KMS-11 (cell line): ENCODE measurements around the gene ZNF649.

Source experiments
- H2AFZ ChIP-seq: fragments of 200-600 bp; sonication (generic); 2 replicates; pipeline ENCODE4 v1.6.1; 2016; ENCODE audit warnings: antibody characterized with exemption, mixed run types, low read depth
- H3K27ac ChIP-seq: fragments of 200-600 bp; sonication (generic); 2 replicates; pipeline ENCODE4 v1.6.1; 2016; ENCODE audit warnings: mild to moderate bottlenecking, mixed run types
- H3K27me3 ChIP-seq: fragments of 200-600 bp; sonication (generic); 2 replicates; pipeline ENCODE4 v1.6.1; 2017; ENCODE audit warnings: mild to moderate bottlenecking, low read depth, mixed run types, moderate library complexity; ENCODE audit not compliant: insufficient read depth
- H3K36me3 ChIP-seq: fragments of 200-600 bp; sonication (generic); 2 replicates; pipeline ENCODE4 v1.6.1; 2017; ENCODE audit warnings: mild to moderate bottlenecking, mixed run types; ENCODE audit not compliant: insufficient read depth
- H3K4me1 ChIP-seq: fragments of 200-600 bp; sonication (generic); 2 replicates; pipeline ENCODE4 v1.6.1; 2016; ENCODE audit warnings: mild to moderate bottlenecking, low read depth, mixed run types; ENCODE audit not compliant: poor library complexity, severe bottlenecking
- H3K4me2 ChIP-seq: fragments of 200-600 bp; sonication (generic); 2 replicates; pipeline ENCODE4 v1.7.0; 2016; ENCODE audit warnings: mild to moderate bottlenecking, mixed run types
- H3K4me3 ChIP-seq: fragments of 200-600 bp; sonication (generic); IDR thresholded peaks from 2 replicates; pipeline ENCODE4 v1.6.1; 2017; ENCODE audit warnings: low read depth, low read length, mixed read lengths; ENCODE audit not compliant: insufficient read depth
- H3K79me2 ChIP-seq: fragments of 200-600 bp; sonication (generic); 2 replicates; pipeline ENCODE4 v1.6.1; 2016; ENCODE audit warnings: low read depth, mixed run types; ENCODE audit not compliant: insufficient read depth
- H3K9ac ChIP-seq: fragments of 200-600 bp; sonication (generic); 2 replicates; pipeline ENCODE4 v1.6.1; 2016; ENCODE audit warnings: mild to moderate bottlenecking, mixed run types
- H4K20me1 ChIP-seq: fragments of 200-600 bp; sonication (generic); 2 replicates; pipeline ENCODE4 v1.6.1; 2016; ENCODE audit warnings: mild to moderate bottlenecking, mixed run types; ENCODE audit not compliant: insufficient read depth
- TF ChIP-seq, protein P1 (sequence below): fragments of 200-600 bp; sonication (generic); conservative IDR thresholded peaks from 2 replicates; pipeline ENCODE4 v1.6.1; 2017; ENCODE audit warnings: low read depth, mild to moderate bottlenecking, antibody characterized with exemption, low read length, moderate library complexity, mixed read lengths

ZNF649 gene

GRCh38 chr19:51938936-51939335 is 34.1 kb upstream of the ZNF649 start:
- H4K20me1 ChIP-seq, result no peaks in the 10 kb centered on the region
- no peak overlapping the region for H3K4me2 ChIP-seq
- no peak overlapping the region for H3K27ac ChIP-seq
- no peak overlapping the region for H3K9ac ChIP-seq
- H3K27me3 ChIP-seq, result no peaks in the 10 kb centered on the region
- no peaks in the 10 kb centered on the region for H3K36me3 ChIP-seq
- no peaks in the 10 kb centered on the region for H3K4me1 ChIP-seq
- H2AFZ ChIP-seq, result no peak overlapping the region
- TF ChIP-seq, protein P1, sequence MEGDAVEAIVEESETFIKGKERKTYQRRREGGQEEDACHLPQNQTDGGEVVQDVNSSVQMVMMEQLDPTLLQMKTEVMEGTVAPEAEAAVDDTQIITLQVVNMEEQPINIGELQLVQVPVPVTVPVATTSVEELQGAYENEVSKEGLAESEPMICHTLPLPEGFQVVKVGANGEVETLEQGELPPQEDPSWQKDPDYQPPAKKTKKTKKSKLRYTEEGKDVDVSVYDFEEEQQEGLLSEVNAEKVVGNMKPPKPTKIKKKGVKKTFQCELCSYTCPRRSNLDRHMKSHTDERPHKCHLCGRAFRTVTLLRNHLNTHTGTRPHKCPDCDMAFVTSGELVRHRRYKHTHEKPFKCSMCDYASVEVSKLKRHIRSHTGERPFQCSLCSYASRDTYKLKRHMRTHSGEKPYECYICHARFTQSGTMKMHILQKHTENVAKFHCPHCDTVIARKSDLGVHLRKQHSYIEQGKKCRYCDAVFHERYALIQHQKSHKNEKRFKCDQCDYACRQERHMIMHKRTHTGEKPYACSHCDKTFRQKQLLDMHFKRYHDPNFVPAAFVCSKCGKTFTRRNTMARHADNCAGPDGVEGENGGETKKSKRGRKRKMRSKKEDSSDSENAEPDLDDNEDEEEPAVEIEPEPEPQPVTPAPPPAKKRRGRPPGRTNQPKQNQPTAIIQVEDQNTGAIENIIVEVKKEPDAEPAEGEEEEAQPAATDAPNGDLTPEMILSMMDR, result no peak
- no peak overlapping the region for H3K4me3 ChIP-seq
- H3K79me2 ChIP-seq, result no peaks in the 10 kb centered on the region

- no peak overlapping the region for H3K4me3 ChIP-seq
- no peak overlapping the region for H2AFZ ChIP-seq
- no peak overlapping the region for H3K27ac ChIP-seq
- no peaks in the 10 kb centered on the region; the same call in 1 of the 2 replicates for H3K36me3 ChIP-seq
- H3K4me2 ChIP-seq, result no peak overlapping the region
- H3K27me3 ChIP-seq, result no peaks in the 10 kb centered on the region
- TF ChIP-seq, protein P1, result no peak
- H4K20me1 ChIP-seq, result no peaks in the 10 kb centered on the region
- no peaks in the 10 kb centered on the region for H3K4me1 ChIP-seq
- no peaks in the 10 kb centered on the region for H3K79me2 ChIP-seq
- no peak overlapping the region for H3K9ac ChIP-seq
Observed at GRCh38 chr19:51931921-51932320, 27.1 kb upstream of the ZNF649 start.

GRCh38 chr19:51927859-51928258 is 23.0 kb upstream of the ZNF649 start:
- no peaks in the 10 kb centered on the region for H3K4me1 ChIP-seq
- H3K4me3 ChIP-seq, result no peak overlapping the region
- TF ChIP-seq, protein P1, result no peak
- H3K36me3 ChIP-seq, result no peaks in the 10 kb centered on the region; the same call in 1 of the 2 replicates
- H3K79me2 ChIP-seq, result no peaks in the 10 kb centered on the region
- H4K20me1 ChIP-seq, result no peaks in the 10 kb centered on the region
- H3K27ac ChIP-seq, result no peak overlapping the region
- H3K9ac ChIP-seq, result no peak overlapping the region; the same call in 1 of the 2 replicates
- H3K4me2 ChIP-seq, result no peak overlapping the region
- H2AFZ ChIP-seq, result no peak overlapping the region
- no peaks in the 10 kb centered on the region for H3K27me3 ChIP-seq

DNA sequence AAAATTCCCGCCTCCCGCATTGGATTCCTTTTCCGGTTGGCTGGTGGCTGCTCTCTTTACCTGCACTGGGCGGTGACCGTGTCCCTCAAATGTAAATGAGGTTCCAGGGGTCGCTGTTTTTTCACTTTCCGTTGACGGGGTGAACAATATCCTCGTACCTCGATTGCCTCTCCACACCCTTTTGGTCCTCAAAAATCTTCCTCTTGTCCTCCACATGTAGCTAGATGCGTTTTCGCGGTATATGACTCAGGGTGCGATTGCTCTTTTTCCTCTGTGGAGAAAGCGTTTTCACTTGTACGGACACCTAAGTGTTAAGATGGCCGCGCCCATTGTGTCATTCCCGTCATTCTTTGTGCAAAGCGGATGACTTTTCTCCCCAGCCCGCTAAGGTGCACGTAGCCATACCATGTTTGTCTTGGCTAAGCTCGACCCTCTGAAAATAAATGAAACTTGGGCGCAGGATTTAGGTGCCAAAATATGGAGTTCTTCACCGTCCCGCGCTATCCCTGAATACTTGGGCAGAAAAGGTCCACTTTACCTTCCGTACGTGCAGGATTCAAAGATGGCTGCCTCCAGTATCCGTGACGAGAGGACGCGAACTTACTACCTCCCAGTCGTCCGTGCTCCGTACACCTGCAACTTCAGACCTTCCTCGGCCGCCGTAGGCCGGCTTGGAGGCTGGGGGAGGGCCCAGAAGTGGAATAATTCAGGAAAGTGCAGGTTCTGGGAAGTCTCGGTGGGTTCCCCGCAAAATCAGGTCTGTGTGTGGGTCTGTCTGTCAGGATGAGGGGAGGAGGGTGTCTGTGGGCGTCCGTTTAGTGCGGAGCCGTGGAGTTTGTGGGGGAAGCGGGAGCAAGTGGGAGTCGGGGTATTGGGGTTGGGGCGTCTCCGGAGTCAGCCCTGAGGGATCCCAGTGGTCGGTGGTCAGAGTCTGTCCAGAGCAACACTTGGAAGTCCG is 22.2 kb upstream of the ZNF649 start, which contains the start of gene ZNF613:
Gene ZNF613 (plus strand): TSS at position 689 of the 958 bp plus-strand sequence. CDS start 8,749 bp downstream, outside the sequence.
- Histone ChIP-seq H4K20me1 (no peaks in the 10 kb centered on the region), H3K27ac (no peak within 1 kb of the TSS)

More for the DNA sequence above, 22.2 kb upstream of the ZNF649 start, which contains the start of gene ZNF613:
- Histone ChIP-seq H3K27me3 (no peaks in the 10 kb centered on the region), H2AFZ (peak within 1 kb of the TSS; percentile 43), H3K4me2 (no peak within 1 kb of the TSS), H3K36me3 (no peaks in the 10 kb centered on the region; the same call in 1 of the 2 replicates), H3K4me1 (no peaks in the 10 kb centered on the region), H3K9ac (peak within 1 kb of the TSS; percentile 2; the same call in 1 of the 2 replicates), H3K4me3 (no peak within 1 kb of the TSS), H3K79me2 (no peaks in the 10 kb centered on the region)
- TF ChIP-seq, protein P1, result no peak
